ENCODE results near the gene GGT5.

Gene GGT5

GRCh38 chr22:24190596-24191208, 54.2 kb downstream of the GGT5 start:
- Histone ChIP-seq H3K9ac (ENCODE audit: low read depth, low read length) (no peak overlapping the region), H3K36me3 (ENCODE audit: control insufficient read depth, insufficient read depth, low read length) (peaks cover 3% of the 10 kb centered on the region), H3K4me1 (ENCODE audit: control insufficient read depth, insufficient read depth, low read length) (no peaks in the 10 kb centered on the region), H3K9me3 (ENCODE audit: control insufficient read depth, insufficient read depth, low read length) (no peaks in the 10 kb centered on the region), H3K4me3 (ENCODE audit: low read depth, low read length) (no peak overlapping the region), H3K27me3 (ENCODE audit: control insufficient read depth, insufficient read depth, low read length) (no peaks in the 10 kb centered on the region)

GRCh38 chr22:24190159-24190540, 54.7 kb downstream of the GGT5 start:
- Histone ChIP-seq H3K4me1 (ENCODE audit: control insufficient read depth, insufficient read depth, low read length) (no peaks in the 10 kb centered on the region), H3K36me3 (ENCODE audit: control insufficient read depth, insufficient read depth, low read length) (peaks cover 3% of the 10 kb centered on the region), H3K9me3 (ENCODE audit: control insufficient read depth, insufficient read depth, low read length) (no peaks in the 10 kb centered on the region), H3K9ac (ENCODE audit: low read depth, low read length) (no peak overlapping the region), H3K4me3 (ENCODE audit: low read depth, low read length) (no peak overlapping the region), H3K27me3 (ENCODE audit: control insufficient read depth, insufficient read depth, low read length) (no peaks in the 10 kb centered on the region)

DNA sequence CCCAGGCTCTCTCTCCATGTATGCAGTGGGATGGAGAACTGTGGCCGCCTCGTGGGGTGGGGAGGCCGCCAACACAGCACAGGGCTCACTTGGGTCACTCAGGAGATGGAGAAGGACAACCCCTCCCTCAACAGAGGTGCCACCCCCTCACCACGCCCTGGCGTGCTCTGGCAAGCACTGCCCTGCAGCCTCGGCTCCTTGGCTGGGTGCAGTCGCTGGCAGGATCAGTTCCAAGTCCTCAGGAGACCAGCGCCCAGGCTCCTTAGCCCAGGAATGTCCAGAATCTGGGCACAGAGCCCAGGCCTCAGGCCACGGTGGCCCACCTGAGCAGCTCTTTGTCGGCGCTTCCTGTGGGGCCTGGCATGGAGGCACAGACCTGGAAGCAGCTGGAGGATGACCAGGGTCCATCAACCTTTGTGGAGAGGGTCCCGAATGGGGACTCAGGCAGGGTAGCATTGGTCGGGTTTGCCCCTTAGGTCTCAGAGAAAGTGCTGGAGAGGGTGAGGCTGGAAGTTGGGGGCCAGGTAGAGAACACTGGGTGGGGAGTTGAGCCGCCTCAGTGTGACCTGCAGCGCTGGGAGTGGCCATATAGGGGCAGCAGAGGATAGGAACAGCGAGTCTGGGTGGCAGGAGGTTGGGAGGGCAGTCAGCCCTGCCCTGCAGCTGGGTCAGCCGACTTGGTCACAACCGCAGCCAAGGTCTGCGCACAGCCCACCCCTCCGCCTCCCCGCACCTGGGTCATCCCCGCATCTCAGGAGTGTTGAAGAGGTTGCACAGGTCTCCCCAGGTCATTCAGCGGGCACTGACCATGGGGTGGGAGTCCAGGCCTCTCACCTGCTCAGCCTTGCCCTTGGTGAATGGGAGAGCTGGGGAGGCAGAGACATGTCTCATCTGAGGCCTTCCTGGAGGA, 55.4 kb downstream of the GGT5 start:
- no peak overlapping the region for H3K9ac ChIP-seq (ENCODE audit: low read depth, low read length)
- H3K27me3 ChIP-seq (ENCODE audit: control insufficient read depth, insufficient read depth, low read length), result no peaks in the 10 kb centered on the region
- H3K36me3 ChIP-seq (ENCODE audit: control insufficient read depth, insufficient read depth, low read length), result peaks cover 3% of the 10 kb centered on the region
- no peaks in the 10 kb centered on the region for H3K4me1 ChIP-seq (ENCODE audit: control insufficient read depth, insufficient read depth, low read length)
- H3K9me3 ChIP-seq (ENCODE audit: control insufficient read depth, insufficient read depth, low read length), result no peaks in the 10 kb centered on the region
- no peak overlapping the region for H3K4me3 ChIP-seq (ENCODE audit: low read depth, low read length)

GRCh38 chr22:24188705-24189248, 56.1 kb downstream of the GGT5 start:
- Histone ChIP-seq H3K9me3 (ENCODE audit: control insufficient read depth, insufficient read depth, low read length) (no peaks in the 10 kb centered on the region), H3K9ac (ENCODE audit: low read depth, low read length) (no peak overlapping the region), H3K27me3 (ENCODE audit: control insufficient read depth, insufficient read depth, low read length) (no peaks in the 10 kb centered on the region), H3K4me1 (ENCODE audit: control insufficient read depth, insufficient read depth, low read length) (no peaks in the 10 kb centered on the region), H3K4me3 (ENCODE audit: low read depth, low read length) (no peak overlapping the region), H3K36me3 (ENCODE audit: control insufficient read depth, insufficient read depth, low read length) (peaks cover 3% of the 10 kb centered on the region)

- no peak overlapping the region for H3K4me3 ChIP-seq (ENCODE audit: low read depth, low read length)
- no peak overlapping the region for H3K9ac ChIP-seq (ENCODE audit: low read depth, low read length)
- H3K9me3 ChIP-seq (ENCODE audit: control insufficient read depth, insufficient read depth, low read length), result no peaks in the 10 kb centered on the region
- H3K27me3 ChIP-seq (ENCODE audit: control insufficient read depth, insufficient read depth, low read length), result no peaks in the 10 kb centered on the region
- H3K4me1 ChIP-seq (ENCODE audit: control insufficient read depth, insufficient read depth, low read length), result no peaks in the 10 kb centered on the region
- peaks cover 3% of the 10 kb centered on the region for H3K36me3 ChIP-seq (ENCODE audit: control insufficient read depth, insufficient read depth, low read length)
Observed at GRCh38 chr22:24187731-24188644, 56.9 kb downstream of the GGT5 start.

- no peak overlapping the region for H3K9ac ChIP-seq (ENCODE audit: low read depth, low read length)
- no peaks in the 10 kb centered on the region for H3K4me1 ChIP-seq (ENCODE audit: control insufficient read depth, insufficient read depth, low read length)
- no peaks in the 10 kb centered on the region for H3K27me3 ChIP-seq (ENCODE audit: control insufficient read depth, insufficient read depth, low read length)
- peaks cover 3% of the 10 kb centered on the region for H3K36me3 ChIP-seq (ENCODE audit: control insufficient read depth, insufficient read depth, low read length)
- no peaks in the 10 kb centered on the region for H3K9me3 ChIP-seq (ENCODE audit: control insufficient read depth, insufficient read depth, low read length)
- H3K4me3 ChIP-seq (ENCODE audit: low read depth, low read length), result no peak overlapping the region
Observed at GRCh38 chr22:24186892-24187670, 57.8 kb downstream of the GGT5 start.

GRCh38 chr22:24186352-24186740, 58.5 kb downstream of the GGT5 start:
- H3K36me3 ChIP-seq (ENCODE audit: control insufficient read depth, insufficient read depth, low read length), result peaks cover 3% of the 10 kb centered on the region
- no peak overlapping the region for H3K9ac ChIP-seq (ENCODE audit: low read depth, low read length)
- no peak overlapping the region for H3K4me3 ChIP-seq (ENCODE audit: low read depth, low read length)
- peaks cover 2% of the 10 kb centered on the region for H3K4me1 ChIP-seq (ENCODE audit: control insufficient read depth, insufficient read depth, low read length)
- no peaks in the 10 kb centered on the region for H3K27me3 ChIP-seq (ENCODE audit: control insufficient read depth, insufficient read depth, low read length)
- H3K9me3 ChIP-seq (ENCODE audit: control insufficient read depth, insufficient read depth, low read length), result no peaks in the 10 kb centered on the region

- H3K9ac ChIP-seq (ENCODE audit: low read depth, low read length), result no peak overlapping the region
- no peak overlapping the region for H3K4me3 ChIP-seq (ENCODE audit: low read depth, low read length)
- H3K4me1 ChIP-seq (ENCODE audit: control insufficient read depth, insufficient read depth, low read length), result peaks cover 4% of the 10 kb centered on the region
- H3K27me3 ChIP-seq (ENCODE audit: control insufficient read depth, insufficient read depth, low read length), result no peaks in the 10 kb centered on the region
- no peaks in the 10 kb centered on the region for H3K9me3 ChIP-seq (ENCODE audit: control insufficient read depth, insufficient read depth, low read length)
- peaks cover 3% of the 10 kb centered on the region for H3K36me3 ChIP-seq (ENCODE audit: control insufficient read depth, insufficient read depth, low read length)
Observed at GRCh38 chr22:24185501-24186351, 59.2 kb downstream of the GGT5 start.

GRCh38 chr22:24185001-24185500, 59.8 kb downstream of the GGT5 start:
- Histone ChIP-seq H3K9ac (ENCODE audit: low read depth, low read length) (no peak overlapping the region), H3K9me3 (ENCODE audit: control insufficient read depth, insufficient read depth, low read length) (no peaks in the 10 kb centered on the region), H3K4me3 (ENCODE audit: low read depth, low read length) (no peak overlapping the region), H3K27me3 (ENCODE audit: control insufficient read depth, insufficient read depth, low read length) (no peaks in the 10 kb centered on the region), H3K36me3 (ENCODE audit: control insufficient read depth, insufficient read depth, low read length) (peaks cover 3% of the 10 kb centered on the region), H3K4me1 (ENCODE audit: control insufficient read depth, insufficient read depth, low read length) (peaks cover 4% of the 10 kb centered on the region)

- Histone ChIP-seq H3K36me3 (ENCODE audit: control insufficient read depth, insufficient read depth, low read length) (peaks cover 7% of the 10 kb centered on the region), H3K9ac (ENCODE audit: low read depth, low read length) (no peak overlapping the region), H3K27me3 (ENCODE audit: control insufficient read depth, insufficient read depth, low read length) (no peaks in the 10 kb centered on the region), H3K4me3 (ENCODE audit: low read depth, low read length) (no peak overlapping the region), H3K4me1 (ENCODE audit: control insufficient read depth, insufficient read depth, low read length) (peaks cover 4% of the 10 kb centered on the region), H3K9me3 (ENCODE audit: control insufficient read depth, insufficient read depth, low read length) (no peaks in the 10 kb centered on the region)
Observed at GRCh38 chr22:24184057-24184798, 60.7 kb downstream of the GGT5 start.

Data from iPS-15b (cell line).